NCI-H1092 treated with DMSO at 0.1 percent for 48 hours (cell line): ENCODE results near the gene RIMBP2.
A peak's percentile ranks its signal among the peaks of the same experiment; 100 is the strongest.

Source experiments
- DNase-seq: peaks from one replicate; lab custom pipeline; 2025; lab: John Stamatoyannopoulos, UW

The RIMBP2 gene

DNA sequence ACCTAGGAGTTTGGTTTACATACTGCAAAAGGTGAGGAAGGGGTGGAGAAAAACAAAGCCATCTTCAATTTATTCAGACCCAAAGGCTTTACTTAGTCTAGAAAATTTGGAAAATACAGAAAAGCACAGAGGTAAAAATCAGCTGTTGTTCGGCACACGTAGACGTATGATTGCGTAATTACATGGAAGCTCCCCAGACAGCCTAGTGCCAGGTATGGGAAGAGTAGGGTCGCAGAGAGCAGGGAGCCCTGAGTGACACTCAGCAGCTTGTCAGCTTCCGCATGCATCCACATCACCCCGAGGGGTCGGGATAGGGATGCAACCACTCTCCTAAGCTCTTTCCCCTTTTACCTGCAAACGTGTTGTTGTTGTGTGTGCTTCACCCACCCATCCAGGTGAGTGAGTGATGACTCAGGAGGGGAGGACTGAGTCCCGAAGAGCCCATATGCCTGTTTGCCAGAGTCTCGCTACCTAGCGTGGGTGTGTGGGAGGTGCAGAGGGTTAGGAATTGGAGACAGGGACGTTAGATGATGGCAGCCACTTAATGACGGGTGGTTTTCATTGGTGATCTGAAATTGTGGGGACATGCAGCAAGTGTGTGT is 358.3 kb downstream of the RIMBP2 start:
- no peak for DNase-seq

DNA sequence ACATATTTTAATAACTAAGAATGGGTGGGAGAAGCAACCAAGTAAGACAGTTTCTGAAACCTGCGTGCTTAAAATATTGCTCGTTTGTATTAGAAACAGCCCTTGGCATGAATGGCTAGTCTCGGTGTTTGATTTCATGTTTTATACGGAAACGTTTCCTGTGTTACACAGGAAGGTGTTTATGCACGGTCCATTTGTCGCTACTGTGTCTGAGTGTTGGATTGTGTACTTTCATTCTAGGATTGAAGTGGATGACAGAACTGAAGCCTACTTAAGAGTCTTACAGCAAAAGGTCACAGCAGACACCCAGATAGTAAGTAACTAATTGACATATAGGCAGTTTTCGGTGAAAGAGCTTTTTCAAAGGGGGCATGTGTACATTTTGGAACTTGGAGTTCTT is 358.9 kb downstream of the RIMBP2 start:
- DNase-seq = peak; percentile 36

DNA sequence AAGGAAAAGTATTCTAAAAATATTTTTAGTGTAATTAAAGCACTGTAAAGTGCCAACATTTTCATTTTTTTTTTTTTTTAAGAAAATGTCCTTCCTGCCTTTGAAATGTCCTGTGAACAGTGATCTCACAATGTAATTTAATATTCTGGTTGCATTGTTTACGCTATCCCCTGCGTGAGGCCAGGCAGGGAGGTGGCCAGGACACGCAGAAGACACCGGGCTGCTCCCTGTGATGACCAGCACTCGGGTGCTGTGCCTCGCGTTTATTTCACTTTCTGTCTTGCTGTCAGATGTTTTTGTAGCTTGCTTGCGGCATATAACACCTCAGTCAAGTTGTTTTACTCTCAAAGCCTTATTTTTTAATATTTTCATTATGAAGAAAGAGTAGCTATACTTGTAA is 359.9 kb downstream of the RIMBP2 start:
- no peak for DNase-seq

DNA sequence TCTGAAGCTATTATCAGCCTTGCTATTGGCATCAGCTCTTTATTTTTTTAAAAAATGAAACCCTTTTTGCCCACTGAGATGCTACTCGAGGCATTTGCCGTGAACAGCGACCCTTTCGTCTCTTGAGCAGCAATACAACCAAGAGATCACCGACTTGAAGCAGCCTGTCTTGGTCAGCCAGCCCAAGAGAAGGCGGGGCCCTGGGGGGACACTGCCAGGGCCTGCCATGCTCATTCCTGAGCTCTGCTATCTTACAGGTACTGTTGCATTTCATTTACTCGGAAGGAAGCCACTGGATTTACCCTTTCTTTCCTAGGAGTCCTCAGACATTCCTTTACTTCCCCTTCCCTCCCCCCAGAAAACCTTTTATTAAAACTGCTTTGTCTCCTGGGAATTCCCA is 361.7 kb downstream of the RIMBP2 start:
- no peak for DNase-seq

DNA sequence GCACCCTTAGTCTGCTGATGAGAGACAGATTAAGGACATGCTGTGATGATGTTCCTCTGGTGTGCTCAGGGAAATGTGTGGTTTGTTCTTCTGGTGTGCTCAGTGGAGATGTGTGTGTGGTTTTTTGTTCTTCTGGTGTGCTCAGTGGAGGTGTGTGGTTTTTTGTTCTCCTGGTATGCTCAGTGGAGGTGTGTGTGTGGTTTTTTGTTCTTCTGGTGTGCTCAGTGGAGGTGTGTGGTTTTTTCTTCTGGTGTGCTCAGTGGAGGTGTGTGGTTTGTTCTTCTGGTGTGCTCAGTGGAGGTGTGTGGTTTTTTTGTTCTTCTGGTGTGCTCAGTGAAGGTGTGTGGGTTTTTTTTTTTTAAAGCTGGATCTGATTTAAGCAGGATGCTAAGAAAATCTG is 363.0 kb downstream of the RIMBP2 start:
- DNase-seq = no peak

DNA sequence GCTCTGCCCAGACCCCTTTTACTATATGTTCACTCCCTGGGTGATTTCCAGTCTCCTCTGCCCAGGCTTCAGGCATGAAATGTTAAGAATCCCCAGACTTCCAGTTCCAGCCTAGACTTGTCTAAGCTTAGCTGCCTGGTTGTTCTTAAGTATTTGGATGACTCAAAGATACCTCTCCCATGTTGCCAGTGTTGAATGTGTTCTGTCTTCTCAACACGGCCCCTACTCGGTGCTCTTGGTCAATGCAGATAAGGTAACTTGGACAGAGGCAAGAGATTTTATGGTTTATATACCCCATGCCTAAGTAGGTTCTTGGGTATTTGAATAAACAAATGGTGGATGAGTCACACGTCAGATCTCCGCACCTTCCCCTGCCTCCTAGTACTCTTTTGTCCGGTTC is 364.8 kb downstream of the RIMBP2 start:
- no peak for DNase-seq

DNA sequence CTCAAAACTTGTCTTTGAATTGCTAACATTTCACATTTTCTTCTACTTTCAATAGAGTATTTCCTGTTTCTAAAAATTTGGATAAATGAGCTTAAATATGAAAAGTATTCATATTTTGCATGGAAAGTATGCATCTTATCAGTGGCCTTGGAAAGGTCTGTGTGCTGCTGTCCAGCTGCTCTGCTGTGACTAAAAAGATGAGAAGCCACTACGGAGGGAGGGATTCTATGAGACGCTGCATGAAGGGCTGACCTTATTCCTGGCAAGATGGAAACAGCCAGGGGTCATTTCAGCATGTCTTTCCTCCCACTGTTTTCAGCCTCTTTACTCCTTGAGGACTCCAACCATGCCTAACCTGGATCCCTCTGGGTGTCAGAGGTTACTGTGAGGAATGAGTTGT is 365.4 kb downstream of the RIMBP2 start:
- DNase-seq = no peak

DNA sequence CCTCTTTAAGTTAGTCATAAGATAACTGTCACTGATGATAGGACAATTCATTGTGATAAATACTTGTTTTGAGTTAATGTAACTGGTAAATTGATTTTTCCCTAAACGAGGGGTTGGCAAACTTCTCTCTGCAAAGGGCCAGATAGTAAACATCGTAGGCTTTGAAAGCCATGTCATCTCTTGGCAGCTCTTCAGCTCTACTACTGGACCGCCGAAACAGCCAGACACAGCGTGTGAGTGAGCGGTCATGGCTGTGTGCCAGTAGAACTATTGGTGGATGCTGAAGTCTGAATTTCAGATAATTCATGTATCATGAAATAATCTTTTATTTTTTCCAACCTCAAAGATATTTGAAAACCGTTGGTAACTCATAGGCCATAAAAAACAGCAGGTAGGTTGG is 368.5 kb downstream of the RIMBP2 start:
- peak; percentile 57 for DNase-seq
